ENCODE data around the gene CFAP73. TPM values are rescaled to one million over a fixed set of nuclear protein-coding genes. Genes with fewer than 3 reads are reported as not detected.

Gene CFAP73
- total RNA-seq, 2 experiments from 2014 or later = 1.7 to 1.9 TPM

GRCh38 chr12:113142886-113143332 is 6.6 kb upstream of the CFAP73 start:
- POLR2A ChIA-PET = interaction anchor here (1.8 kb wide), 1 partner anchor 10 kb away, joined by 4 read pairs; no protein-coding TSS in a partner anchor
- peaks cover 8% of the 10 kb centered on the region for H3K4me1 Mint-ChIP-seq (ENCODE audit: low read depth)
- DNase-seq (no peak), ATAC-seq (no peak)
- H3K9me3 Mint-ChIP-seq = peaks cover 5% of the 10 kb centered on the region
- CTCF ChIA-PET = interaction anchor here (1.0 kb wide), 1 partner anchor 10 kb away, joined by 4 read pairs; no protein-coding TSS in a partner anchor
- intact Hi-C loops (cut with micrococcal nuclease) = no loop called here
- TF ChIP-seq CTCF (IDR thresholded peaks at IDR 0.05) = no peak
- peak overlapping the region; percentile 76 for H3K27ac Mint-ChIP-seq
- H3K27me3 Mint-ChIP-seq = no peaks in the 10 kb centered on the region
- no peak overlapping the region for H3K4me3 Mint-ChIP-seq
- H3K36me3 Mint-ChIP-seq (ENCODE audit: low read depth) = no peaks in the 10 kb centered on the region

- Mint-ChIP-seq H3K36me3 (ENCODE audit: low read depth) (no peaks in the 10 kb centered on the region), H3K4me1 (ENCODE audit: low read depth) (peaks cover 8% of the 10 kb centered on the region), H3K27ac (no peak overlapping the region), H3K9me3 (peaks cover 5% of the 10 kb centered on the region), H3K27me3 (no peaks in the 10 kb centered on the region), H3K4me3 (no peak overlapping the region)
- no peak for TF ChIP-seq CTCF (IDR thresholded peaks at IDR 0.05)
- POLR2A ChIA-PET = no interaction called here
- intact Hi-C loops (cut with micrococcal nuclease) = no loop called here
- no peak for ATAC-seq
- no peak for DNase-seq
- CTCF ChIA-PET = interaction anchor here (1.5 kb wide), 1 partner anchor 9 kb away, joined by 5 read pairs; no protein-coding TSS in a partner anchor
Observed at GRCh38 chr12:113143959-113144358, 5.6 kb upstream of the CFAP73 start.

GRCh38 chr12:113144806-113145205 is 4.7 kb upstream of the CFAP73 start:
- CTCF ChIA-PET = interaction anchor here (1.2 to 1.5 kb wide), 3 partner anchors 9 to 96 kb away, joined by 5 read pairs; no protein-coding TSS in a partner anchor
- Mint-ChIP-seq H3K4me1 (ENCODE audit: low read depth) (peaks cover 8% of the 10 kb centered on the region), H3K27ac (no peak overlapping the region), H3K9me3 (peaks cover 5% of the 10 kb centered on the region), H3K27me3 (no peaks in the 10 kb centered on the region), H3K36me3 (ENCODE audit: low read depth) (no peaks in the 10 kb centered on the region), H3K4me3 (no peak overlapping the region)
- DNase-seq (no peak), ATAC-seq (no peak)
- POLR2A ChIA-PET = no interaction called here
- intact Hi-C loops (cut with micrococcal nuclease) = no loop called here
- TF ChIP-seq CTCF (IDR thresholded peaks at IDR 0.05) = no peak

GRCh38 chr12:113145720-113146551 is 3.6 kb upstream of the CFAP73 start:
- Mint-ChIP-seq H3K27me3 (peaks cover 2% of the 10 kb centered on the region), H3K9me3 (peaks cover 5% of the 10 kb centered on the region), H3K27ac (no peak overlapping the region), H3K36me3 (ENCODE audit: low read depth) (no peaks in the 10 kb centered on the region), H3K4me1 (ENCODE audit: low read depth) (peaks cover 8% of the 10 kb centered on the region), H3K4me3 (no peak overlapping the region)
- ChIA-PET CTCF (interaction anchor here (1.2 to 1.5 kb wide), 4 partner anchors 7 to 97 kb away, joined by 5 to 10 read pairs (median 5); no protein-coding TSS in a partner anchor), POLR2A (interaction anchor here (0.7 kb wide), 1 partner anchor 11 kb away, joined by 3 read pairs; no protein-coding TSS in a partner anchor)
- no peak for TF ChIP-seq CTCF (IDR thresholded peaks at IDR 0.05)
- DNase-seq (no peak), ATAC-seq (no peak)
- intact Hi-C loops (cut with micrococcal nuclease) = no loop called here

GRCh38 chr12:113146999-113147398 is 2.5 kb upstream of the CFAP73 start:
- ChIA-PET POLR2A (no interaction called here), CTCF (interaction anchor here (1.5 kb wide), 1 partner anchor 98 kb away, joined by 10 read pairs; no protein-coding TSS in a partner anchor)
- peaks cover 5% of the 10 kb centered on the region for H3K4me1 Mint-ChIP-seq (ENCODE audit: low read depth)
- intact Hi-C loops (cut with micrococcal nuclease) = no loop called here
- H3K4me3 Mint-ChIP-seq = no peak overlapping the region
- H3K36me3 Mint-ChIP-seq (ENCODE audit: low read depth) = no peaks in the 10 kb centered on the region
- peaks cover 5% of the 10 kb centered on the region for H3K9me3 Mint-ChIP-seq
- no peak for ATAC-seq
- H3K27me3 Mint-ChIP-seq = peaks cover 5% of the 10 kb centered on the region
- no peak overlapping the region for H3K27ac Mint-ChIP-seq
- DNase-seq = no peak
- TF ChIP-seq CTCF (IDR thresholded peaks at IDR 0.05) = no peak
